Measurements from ENCODE around the gene KIAA2012. TPM values are rescaled to one million over a fixed set of nuclear protein-coding genes. Genes with fewer than 3 reads are reported as not detected.

The KIAA2012 gene
- total and polyA plus RNA-seq, 2 of the 4 experiments (the other 2 are of a cell fraction) = under 0.01 to 0.09 TPM

DNA sequence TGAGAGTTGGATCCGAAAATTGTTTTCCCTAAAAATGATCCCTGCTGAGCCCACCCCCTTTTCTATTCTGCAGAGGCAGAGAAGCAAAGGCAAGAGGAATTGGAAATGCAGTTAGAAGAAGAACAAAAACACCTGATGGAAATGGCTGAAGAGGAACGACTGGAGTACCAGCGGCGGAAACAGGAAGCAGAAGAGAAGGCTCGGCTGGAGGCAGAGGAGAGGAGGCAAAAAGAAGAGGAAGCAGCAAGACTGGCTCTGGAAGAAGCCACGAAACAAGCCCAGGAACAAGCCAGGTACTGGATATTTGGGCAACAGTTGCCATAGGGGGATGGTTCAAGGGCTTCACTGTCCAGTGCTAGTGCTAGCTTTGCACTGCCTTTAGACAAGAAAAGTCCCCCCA lies 123.7 kb downstream of the KIAA2012 start:
- Histone ChIP-seq H3K9ac (ENCODE audit: low read depth, low read length) (no peak overlapping the region), H4K20me1 (ENCODE audit: insufficient read depth, low read length) (no peaks in the 10 kb centered on the region), H4K8ac (ENCODE audit: low read depth in 2 of 2, low read length in 2 of 2) (no peak overlapping the region), H3K9me1 (ENCODE audit: insufficient read depth, low read length) (no peaks in the 10 kb centered on the region), H3K56ac (ENCODE audit: extremely low read depth, insufficient read depth, low read length) (no peak overlapping the region), H3K14ac (replicated peaks; ENCODE audit: low read depth, low read length) (no peak overlapping the region), H3K4me2 (ENCODE audit: low read depth, low read length) (no peak overlapping the region), H3K4ac (ENCODE audit: low read depth, low read length) (no peak overlapping the region), H2AK5ac (ENCODE audit: low read depth, low read length) (no peak overlapping the region), H3K4me1 (ENCODE audit: control insufficient read depth, insufficient read depth, low read length) (no peaks in the 10 kb centered on the region), H3K27me3 (ENCODE audit: control insufficient read depth, insufficient read depth, low read length) (no peaks in the 10 kb centered on the region), H3K36me3 (ENCODE audit: control insufficient read depth, insufficient read depth, low read length) (peaks cover 4% of the 10 kb centered on the region), H2BK5ac (ENCODE audit: low read depth, low read length, poor library complexity, severe bottlenecking) (no peak overlapping the region), H3K79me1 (ENCODE audit: low read depth in 1 of 2, low read length in 2 of 2) (no peaks in the 10 kb centered on the region; a peak in 1 of 4 replicates), H3K9me3 (ENCODE audit: control insufficient read depth, insufficient read depth, low read length) (no peaks in the 10 kb centered on the region), H2AFZ (replicated peaks; ENCODE audit: low read length, poor library complexity) (no peak overlapping the region), H4K5ac (ENCODE audit: low read depth, low read length) (no peak overlapping the region), H2BK15ac (ENCODE audit: low read depth, low read length) (no peak overlapping the region), H3K27ac (ENCODE audit: insufficient read depth, low read length) (no peak overlapping the region), H2BK120ac (ENCODE audit: low read depth, low read length) (no peak overlapping the region), H2BK20ac (ENCODE audit: low read depth, low read length) (no peak overlapping the region), H2AK9ac (replicated peaks; ENCODE audit: low read depth, low read length, poor library complexity) (no peak overlapping the region), H3K23ac (ENCODE audit: low read depth, low read length) (no peak overlapping the region), H3K4me3 (ENCODE audit: insufficient read depth, low read depth, low read length) (no peak overlapping the region), H3K18ac (ENCODE audit: low read depth, low read length) (no peak overlapping the region), H4K91ac (ENCODE audit: insufficient read depth, low read depth, low read length) (no peak overlapping the region)
- BruUV-seq (replicated peaks) = no TSS peak
- dilution Hi-C loops (cut with HindIII; ENCODE audit: low sequenced_read_pairs, unreplicated experiment) = no loop called here
- ChIA-PET POLR2A (ENCODE audit: unreplicated experiment) (no interaction called here), CTCF (no interaction called here)
- WGBS, 2 experiments (ENCODE audit: extremely low coverage in 2 of 2, insufficient read length in 1 of 2) = 98% methylated on average over 4 of the region's 6 CpGs; no CpG with 5 or more reads in 1 of the 2 experiments
- DNase-seq (no peak), ATAC-seq (ENCODE audit: low read depth) (no peak)
- TF ChIP-seq MAFK (IDR thresholded peaks at IDR 0.05; ENCODE audit: low read depth, low read length) (no peak), FOS (IDR thresholded peaks at IDR 0.05; ENCODE audit: low read depth, low read length) (no peak), BHLHE40 (IDR thresholded peaks at IDR 0.05; ENCODE audit: low read depth, low read length) (no peak), NFE2L2 (IDR thresholded peaks at IDR 0.05; ENCODE audit: low read depth, low read length) (no peak), MAZ (IDR thresholded peaks at IDR 0.05; ENCODE audit: borderline replicate concordance, low read depth, low read length) (no peak), SMC3 (IDR thresholded peaks at IDR 0.05; ENCODE audit: low read depth, low read length) (no peak), POLR2A (IDR thresholded peaks at IDR 0.05; ENCODE audit: low read depth, low read length) (no peak)
- TF ChIP-seq, protein P1, sequence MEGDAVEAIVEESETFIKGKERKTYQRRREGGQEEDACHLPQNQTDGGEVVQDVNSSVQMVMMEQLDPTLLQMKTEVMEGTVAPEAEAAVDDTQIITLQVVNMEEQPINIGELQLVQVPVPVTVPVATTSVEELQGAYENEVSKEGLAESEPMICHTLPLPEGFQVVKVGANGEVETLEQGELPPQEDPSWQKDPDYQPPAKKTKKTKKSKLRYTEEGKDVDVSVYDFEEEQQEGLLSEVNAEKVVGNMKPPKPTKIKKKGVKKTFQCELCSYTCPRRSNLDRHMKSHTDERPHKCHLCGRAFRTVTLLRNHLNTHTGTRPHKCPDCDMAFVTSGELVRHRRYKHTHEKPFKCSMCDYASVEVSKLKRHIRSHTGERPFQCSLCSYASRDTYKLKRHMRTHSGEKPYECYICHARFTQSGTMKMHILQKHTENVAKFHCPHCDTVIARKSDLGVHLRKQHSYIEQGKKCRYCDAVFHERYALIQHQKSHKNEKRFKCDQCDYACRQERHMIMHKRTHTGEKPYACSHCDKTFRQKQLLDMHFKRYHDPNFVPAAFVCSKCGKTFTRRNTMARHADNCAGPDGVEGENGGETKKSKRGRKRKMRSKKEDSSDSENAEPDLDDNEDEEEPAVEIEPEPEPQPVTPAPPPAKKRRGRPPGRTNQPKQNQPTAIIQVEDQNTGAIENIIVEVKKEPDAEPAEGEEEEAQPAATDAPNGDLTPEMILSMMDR (conservative IDR thresholded peaks at IDR 0.05; ENCODE audit: low read depth, low read length) = no peak
- TF ChIP-seq, protein P2, sequence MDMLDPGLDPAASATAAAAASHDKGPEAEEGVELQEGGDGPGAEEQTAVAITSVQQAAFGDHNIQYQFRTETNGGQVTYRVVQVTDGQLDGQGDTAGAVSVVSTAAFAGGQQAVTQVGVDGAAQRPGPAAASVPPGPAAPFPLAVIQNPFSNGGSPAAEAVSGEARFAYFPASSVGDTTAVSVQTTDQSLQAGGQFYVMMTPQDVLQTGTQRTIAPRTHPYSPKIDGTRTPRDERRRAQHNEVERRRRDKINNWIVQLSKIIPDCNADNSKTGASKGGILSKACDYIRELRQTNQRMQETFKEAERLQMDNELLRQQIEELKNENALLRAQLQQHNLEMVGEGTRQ (IDR thresholded peaks at IDR 0.05; ENCODE audit: low read depth, low read length) = no peak
- in situ Hi-C loops (cut with MboI; ENCODE audit: low sequenced_read_pairs) = no loop called here
- intact Hi-C loops (cut with micrococcal nuclease) = no loop called here

Measured in IMR-90 (cell line).